Activated B cell treated with CpG ODN at 0.5 μM for 24 hours (primary cell): ENCODE data around the gene GTPBP10. TPM values are rescaled to one million over a fixed set of nuclear protein-coding genes. Genes with fewer than 3 reads are reported as not detected.
"Not testable (repeated sequence)": the region's sequence is repeated elsewhere in the genome, so short reads cannot be mapped to it uniquely, and the experiment has no call there.

ENCODE experiments used
- ATAC-seq: fragments of 200-7000 bp; cut with Tn5 transposase; one replicate; pipeline ENCODE4 v1.10.0; 2021; ENCODE audit warnings: low read depth, mild to moderate bottlenecking, moderate library complexity
- CTCF ChIA-PET: fragments of 350-600 bp; sonication (Branson Sonifier 250); formaldehyde crosslinking; loops from one replicate; lab custom pipeline; 2021; ENCODE audit warnings: antibody characterized with exemption; lab: Charles Lee
- POLR2A ChIA-PET: fragments of 350-600 bp; sonication (Branson Sonifier 250); formaldehyde crosslinking; loops from one replicate; lab custom pipeline; 2021; ENCODE audit warnings: antibody characterized with exemption; lab: Charles Lee
- DNase-seq: peaks from one replicate; pipeline ENCODE4 v3.0.0; 2022
- H3K27ac Mint-ChIP-seq: one replicate; pipeline ENCODE4 v1.8.0; 2020; ENCODE audit warnings: mixed read lengths
- H3K27me3 Mint-ChIP-seq: one replicate; pipeline ENCODE4 v1.8.0; 2021; ENCODE audit warnings: mixed read lengths
- H3K36me3 Mint-ChIP-seq: one replicate; pipeline ENCODE4 v1.8.0; 2021; ENCODE audit warnings: low read depth, mixed read lengths
- H3K4me1 Mint-ChIP-seq: one replicate; pipeline ENCODE4 v1.8.0; 2021; ENCODE audit warnings: mixed read lengths
- H3K4me3 Mint-ChIP-seq: one replicate; pipeline ENCODE4 v1.8.0; 2020; ENCODE audit warnings: mild to moderate bottlenecking, mixed read lengths
- H3K9me3 Mint-ChIP-seq: one replicate; pipeline ENCODE4 v1.8.0; 2020; ENCODE audit warnings: mixed read lengths
- CTCF ChIP-seq: fragments of 200-600 bp; IDR thresholded peaks from one replicate; pipeline ENCODE4 v1.8.0; 2022; ENCODE audit warnings: antibody characterized with exemption, mild to moderate bottlenecking
- intact Hi-C: fragments of 100-400 bp; cut with micrococcal nuclease; formaldehyde crosslinking; loops from one replicate; pipeline ENCODE4 v1.15.1; 2024
- total RNA-seq: library from RNA; stranded (reverse); gene quantifications from 2 replicates; pipeline ENCODE4 v1.2.3, GENCODE V29; 2022

Gene GTPBP10
- total RNA-seq, 1 donor from 2014 or later, result 28.8 TPM

- ATAC-seq, result no peak
- intact Hi-C loops, result no loop called here
- no peak within 1 kb of the TSS for H3K4me3 Mint-ChIP-seq
These were observed 25.6 kb upstream of the GTPBP10 start, which contains the start of gene FAM237B for GRCh38 chr7:90320801-90321494. Gene FAM237B (minus strand): TSS chr7:90321304. CDS start chr7:90319748, 1,556 bp downstream.

GRCh38 chr7:90322837-90323236 is 23.7 kb upstream of the GTPBP10 start:
- no peak overlapping the region for H3K27ac Mint-ChIP-seq
- H3K9me3 Mint-ChIP-seq, result no peaks in the 10 kb centered on the region
- TF ChIP-seq CTCF, result no peak
- H3K4me3 Mint-ChIP-seq, result no peak overlapping the region
- H3K27me3 Mint-ChIP-seq, result peaks cover 37% of the 10 kb centered on the region
- ATAC-seq (no peak), DNase-seq (no peak)
- POLR2A ChIA-PET, result no interaction called here
- CTCF ChIA-PET, result no interaction called here
- intact Hi-C loops, result no loop called here
- H3K36me3 Mint-ChIP-seq, result no peaks in the 10 kb centered on the region
- H3K4me1 Mint-ChIP-seq, result peaks cover 9% of the 10 kb centered on the region

More at GRCh38 chr7:90320801-90321494, 25.6 kb upstream of the GTPBP10 start, which contains the start of gene FAM237B:
- no peak for DNase-seq
- ChIA-PET CTCF (no interaction called here), POLR2A (no interaction called here)
- no peak for TF ChIP-seq CTCF
- no peaks in the 10 kb centered on the region for H3K36me3 Mint-ChIP-seq
- H3K4me1 Mint-ChIP-seq, result peaks cover 9% of the 10 kb centered on the region
- H3K9me3 Mint-ChIP-seq, result no peaks in the 10 kb centered on the region
- peaks cover 37% of the 10 kb centered on the region for H3K27me3 Mint-ChIP-seq
- no peak within 1 kb of the TSS for H3K27ac Mint-ChIP-seq

DNA sequence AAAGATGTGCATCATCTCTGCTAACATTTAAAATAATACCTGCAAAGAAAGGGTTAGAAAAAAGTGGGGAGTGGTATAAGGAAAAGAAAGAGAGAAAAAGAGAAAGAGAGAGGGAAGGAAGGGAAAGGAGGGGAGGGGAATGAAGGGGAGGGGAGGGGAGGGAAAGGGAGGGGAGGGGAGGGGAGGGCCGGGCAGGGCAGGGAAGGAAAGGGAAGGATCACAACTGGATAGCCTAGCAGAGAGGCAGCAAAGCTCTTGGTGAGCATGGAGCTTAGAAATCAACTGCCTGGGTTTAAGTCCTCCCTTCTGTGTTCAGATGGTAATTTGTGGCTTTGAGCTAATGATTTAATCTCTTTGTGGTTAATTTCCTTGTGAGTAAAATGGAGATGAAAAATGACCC is 20.0 kb upstream of the GTPBP10 start:
- CTCF ChIA-PET, result no interaction called here
- ATAC-seq (no peak), DNase-seq (no peak)
- TF ChIP-seq CTCF, result no peak
- Mint-ChIP-seq H3K9me3 (no peaks in the 10 kb centered on the region), H3K4me1 (peaks cover 1% of the 10 kb centered on the region), H3K27ac (no peak overlapping the region), H3K4me3 (no peak overlapping the region), H3K36me3 (no peaks in the 10 kb centered on the region), H3K27me3 (peaks cover 16% of the 10 kb centered on the region)
- POLR2A ChIA-PET, result interaction anchor here (0.7 kb wide), 1 partner anchor 14 kb away, joined by 6 read pairs; no protein-coding TSS in a partner anchor
- intact Hi-C loops, result no loop called here

- Mint-ChIP-seq H3K4me1 (no peaks in the 10 kb centered on the region), H3K27ac (no peak overlapping the region), H3K36me3 (no peaks in the 10 kb centered on the region), H3K27me3 (peaks cover 6% of the 10 kb centered on the region), H3K4me3 (no peak overlapping the region), H3K9me3 (no peaks in the 10 kb centered on the region)
- POLR2A ChIA-PET, result no interaction called here
- no peak for ATAC-seq
- CTCF ChIA-PET, result no interaction called here
- DNase-seq, result no peak
- intact Hi-C loops, result no loop called here
- no peak for TF ChIP-seq CTCF
These were observed 12.2 kb upstream of the GTPBP10 start for GRCh38 chr7:90334193-90334843.

- H3K27me3 Mint-ChIP-seq, intact Hi-C loops, H3K27ac Mint-ChIP-seq, ATAC-seq, DNase-seq, H3K4me3 Mint-ChIP-seq, H3K36me3 Mint-ChIP-seq, H3K9me3 Mint-ChIP-seq, H3K4me1 Mint-ChIP-seq, POLR2A ChIA-PET, CTCF ChIA-PET: not testable (repeated sequence)
These were observed 11.6 kb upstream of the GTPBP10 start for GRCh38 chr7:90334926-90335325.
